ENCODE results near the gene MALAT1.
A peak's percentile ranks its signal among the peaks of the same experiment; 100 is the strongest.

Gene MALAT1

GRCh38 chr11:65555693-65556231, 56.9 kb downstream of the MALAT1 start:
- TF ChIP-seq EP300 (IDR thresholded peaks at IDR 0.05; ENCODE audit: borderline replicate concordance) (peak; percentile 37; the same call in 1 of the 2 replicates), RAD21 (IDR thresholded peaks at IDR 0.05; ENCODE audit: low read depth) (no peak), TAF1 (IDR thresholded peaks at IDR 0.05; ENCODE audit: low read depth) (no peak), NFIC (IDR thresholded peaks at IDR 0.05) (peak; percentile 39; the same call in 1 of the 2 replicates), TCF12 (IDR thresholded peaks at IDR 0.05; ENCODE audit: low read depth) (peak; percentile 74)
